ENCODE measurements around the gene ZNF467.

Gene ZNF467

DNA sequence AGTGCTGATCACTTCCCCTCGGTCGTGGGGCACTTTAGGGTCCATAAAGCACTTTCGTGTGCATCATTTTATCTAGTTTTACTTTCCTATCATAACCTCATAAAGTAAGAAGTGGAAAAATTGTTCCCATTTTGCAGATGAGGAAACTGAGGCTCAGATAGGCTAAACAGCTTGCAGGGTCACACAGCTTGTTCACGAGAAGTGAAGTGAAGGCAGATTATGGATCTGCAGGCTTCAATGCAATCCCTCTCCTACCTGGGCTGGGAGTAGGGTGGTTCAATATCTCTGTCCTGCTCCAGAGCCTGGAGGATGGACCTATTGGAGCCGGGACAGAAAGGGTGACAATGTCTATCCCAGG is 10.8 kb upstream of the ZNF467 start:
- DNase-seq, result no peak

DNA sequence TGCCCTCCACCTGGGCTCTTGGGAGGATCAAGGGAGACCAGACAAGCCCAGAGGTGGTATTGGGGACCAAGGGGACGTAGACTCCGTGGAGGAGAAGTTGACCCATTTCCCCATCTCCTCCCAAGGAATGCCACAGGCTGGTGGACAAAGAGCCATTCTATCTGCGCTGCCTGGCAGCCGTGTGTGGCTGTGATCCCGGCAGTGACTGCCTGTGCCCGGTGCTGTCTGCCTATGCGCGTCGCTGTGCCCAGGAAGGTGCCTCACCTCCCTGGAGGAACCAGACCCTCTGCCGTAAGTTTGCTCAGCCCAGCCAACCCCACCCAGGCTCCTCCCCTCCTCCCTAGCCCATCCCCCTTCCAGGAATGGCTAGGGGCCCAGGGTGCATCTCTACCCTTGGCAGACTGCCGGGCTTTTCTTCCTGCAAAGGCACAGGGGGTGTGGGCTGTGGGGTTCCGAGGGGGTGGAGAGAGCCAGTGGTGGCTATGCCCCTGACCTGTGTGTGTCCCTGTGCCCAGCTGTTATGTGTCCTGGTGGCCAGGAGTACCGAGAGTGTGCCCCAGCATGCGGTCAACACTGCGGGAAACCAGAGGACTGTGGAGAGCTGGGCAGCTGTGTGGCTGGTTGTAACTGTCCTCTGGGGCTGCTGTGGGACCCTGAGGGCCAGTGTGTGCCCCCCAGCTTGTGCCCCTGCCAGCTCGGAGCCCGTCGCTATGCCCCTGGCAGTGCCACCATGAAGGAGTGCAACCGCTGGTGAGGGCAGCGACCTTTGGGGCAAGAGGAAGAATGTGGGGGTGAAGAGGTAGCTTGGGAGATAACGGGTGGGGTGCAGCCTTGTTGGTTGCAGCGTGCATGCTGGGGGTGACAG is 10.2 kb upstream of the ZNF467 start:
- no peak for DNase-seq

DNA sequence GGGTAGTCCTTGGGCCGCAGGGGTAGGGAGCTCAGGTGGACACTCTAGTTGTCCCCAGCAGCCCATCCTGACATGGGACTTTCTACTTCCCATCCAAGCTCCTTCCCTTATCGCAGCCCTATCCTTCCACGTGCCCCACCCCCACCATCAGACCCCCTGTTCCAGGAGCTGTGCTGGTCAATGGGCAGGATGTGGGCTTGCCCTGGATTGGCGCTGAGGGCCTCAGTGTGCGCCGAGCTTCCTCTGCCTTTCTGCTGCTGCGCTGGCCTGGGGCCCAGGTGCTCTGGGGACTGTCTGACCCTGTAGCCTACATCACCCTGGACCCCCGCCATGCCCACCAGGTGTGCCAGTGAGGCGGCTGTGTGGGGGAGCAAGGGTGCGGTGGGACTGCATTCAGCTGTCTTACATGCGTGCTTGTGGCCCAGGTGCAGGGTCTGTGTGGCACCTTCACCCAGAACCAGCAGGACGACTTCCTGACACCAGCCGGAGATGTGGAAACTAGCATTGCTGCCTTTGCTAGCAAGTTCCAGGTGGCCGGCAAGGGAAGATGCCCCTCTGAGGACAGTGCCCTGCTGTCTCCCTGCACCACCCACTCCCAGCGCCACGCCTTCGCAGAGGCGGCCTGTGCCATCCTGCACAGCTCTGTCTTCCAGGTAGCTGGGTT is 9.4 kb upstream of the ZNF467 start:
- no peak for DNase-seq

DNA sequence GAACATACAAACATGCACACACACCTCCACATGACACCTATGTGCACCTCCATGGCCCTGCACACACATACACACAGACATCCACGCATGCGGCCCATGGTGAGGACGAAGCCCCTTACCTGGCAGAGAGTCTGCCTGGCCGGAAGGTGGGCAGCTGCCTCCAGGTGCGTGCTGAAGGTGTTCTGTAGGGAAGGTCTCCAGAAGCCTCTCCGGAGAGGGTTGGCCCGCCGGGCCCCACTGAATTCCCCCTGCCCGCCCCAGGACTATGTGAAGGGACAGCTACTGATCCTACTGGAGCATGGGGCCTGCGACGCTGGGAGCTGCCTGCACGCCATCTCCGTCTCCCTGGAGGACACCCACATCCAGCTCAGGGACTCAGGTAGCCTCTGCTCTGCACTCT is 8.5 kb upstream of the ZNF467 start:
- no peak for DNase-seq

DNA sequence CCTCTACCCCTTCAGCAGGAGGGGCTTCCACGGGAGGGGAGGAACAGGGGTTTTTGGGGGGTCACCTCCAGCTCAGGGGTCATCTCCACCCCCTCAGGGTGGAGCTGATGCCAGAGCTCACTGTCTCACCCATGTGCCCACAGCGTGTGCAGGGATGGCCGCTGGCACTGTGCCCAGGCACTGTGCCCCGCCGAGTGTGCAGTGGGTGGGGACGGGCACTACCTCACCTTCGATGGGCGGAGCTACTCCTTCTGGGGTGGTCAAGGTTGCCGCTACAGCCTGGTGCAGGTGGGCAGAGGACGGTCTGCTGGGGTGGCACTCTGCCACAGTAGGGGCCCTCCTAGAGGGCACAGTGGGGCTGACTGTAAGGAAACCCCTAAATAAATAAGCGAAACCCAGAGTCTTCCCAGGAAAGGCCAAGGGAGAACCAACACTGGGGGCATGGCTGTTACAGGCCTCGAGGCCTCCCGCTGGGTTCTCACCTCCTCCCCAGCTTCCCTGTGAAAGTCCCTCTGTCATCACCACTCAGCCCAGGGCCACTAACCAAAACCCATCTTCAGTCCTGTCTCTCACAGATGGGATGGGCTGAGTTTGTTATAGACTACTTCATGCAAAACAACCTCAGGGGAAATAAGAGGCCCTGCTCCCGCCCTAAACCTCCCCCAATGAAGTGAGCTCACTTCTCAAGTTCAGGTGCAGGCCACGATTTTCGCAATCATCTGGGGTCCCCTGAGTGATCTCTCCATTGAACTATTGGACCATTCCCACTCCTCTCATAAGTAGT is 7.4 kb upstream of the ZNF467 start:
- no peak for DNase-seq

DNA sequence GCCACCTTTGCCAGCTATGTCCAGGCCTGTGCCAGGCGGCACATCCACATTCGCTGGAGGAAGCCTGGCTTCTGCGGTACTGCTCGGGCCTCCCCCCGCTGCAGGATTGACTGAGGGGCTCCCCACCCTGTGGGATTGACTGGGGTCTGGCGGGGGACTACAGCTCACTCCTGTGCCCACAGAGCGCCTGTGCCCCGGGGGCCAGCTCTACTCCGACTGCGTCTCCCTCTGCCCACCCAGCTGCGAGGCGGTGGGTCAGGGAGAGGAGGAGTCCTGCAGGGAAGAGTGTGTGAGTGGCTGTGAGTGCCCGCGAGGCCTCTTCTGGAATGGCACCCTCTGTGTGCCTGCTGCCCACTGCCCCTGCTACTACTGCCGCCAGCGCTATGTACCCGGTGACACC is 6.7 kb upstream of the ZNF467 start:
- DNase-seq, result no peak

DNA sequence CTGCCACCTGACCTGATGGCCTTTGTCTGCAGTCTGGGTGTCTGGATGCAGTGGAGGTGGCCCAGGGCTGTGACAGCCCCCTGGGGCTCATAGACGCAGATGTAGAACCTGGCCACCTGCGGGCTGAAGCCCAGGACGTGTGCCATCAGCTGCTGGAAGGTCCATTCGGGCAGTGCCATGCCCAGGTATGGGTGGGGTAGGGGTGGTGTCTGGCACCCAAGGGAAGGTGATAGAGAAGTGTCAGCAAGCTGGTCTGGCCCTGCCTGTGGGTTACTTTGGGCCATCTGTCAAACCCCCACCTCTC is 6.1 kb upstream of the ZNF467 start:
- DNase-seq, result no peak

DNA sequence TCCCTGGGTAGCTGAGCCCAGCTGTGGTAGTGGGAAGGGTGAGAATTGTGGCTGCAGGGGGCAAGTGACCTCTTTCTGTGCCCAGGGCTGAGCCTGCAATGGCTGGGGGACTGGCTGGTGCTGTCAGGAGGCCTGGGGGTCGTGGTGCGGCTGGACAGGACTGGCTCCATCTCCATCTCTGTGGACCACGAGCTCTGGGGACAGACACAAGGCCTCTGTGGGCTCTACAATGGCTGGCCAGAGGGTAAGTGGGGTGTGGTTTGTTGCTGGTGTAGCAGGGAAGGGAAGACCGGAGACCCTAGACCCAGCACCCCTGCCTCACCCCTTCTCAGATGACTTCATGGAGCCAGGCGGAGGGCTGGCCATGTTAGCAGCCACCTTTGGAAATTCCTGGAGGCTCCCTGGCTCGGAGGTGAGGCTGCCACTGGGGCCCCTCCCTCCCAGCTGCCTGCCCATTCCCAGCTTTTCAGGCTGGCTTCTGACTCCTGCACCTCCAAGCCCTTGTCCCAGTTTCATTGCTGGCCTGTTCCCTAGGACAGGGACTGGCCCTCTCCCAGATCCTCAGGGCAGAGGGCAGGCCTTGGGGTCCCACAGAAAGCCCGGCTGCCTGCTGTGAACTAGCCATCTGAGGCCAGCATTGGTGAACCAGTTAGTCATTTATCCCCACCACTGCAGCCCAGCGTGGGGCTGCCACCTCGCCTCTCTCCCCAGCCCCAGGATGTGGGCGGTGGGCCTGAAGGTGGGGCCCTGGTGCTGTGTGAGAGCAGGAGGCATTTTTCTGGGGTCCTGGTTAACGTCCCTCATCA is 5.5 kb upstream of the ZNF467 start:
- DNase-seq, result no peak

DNA sequence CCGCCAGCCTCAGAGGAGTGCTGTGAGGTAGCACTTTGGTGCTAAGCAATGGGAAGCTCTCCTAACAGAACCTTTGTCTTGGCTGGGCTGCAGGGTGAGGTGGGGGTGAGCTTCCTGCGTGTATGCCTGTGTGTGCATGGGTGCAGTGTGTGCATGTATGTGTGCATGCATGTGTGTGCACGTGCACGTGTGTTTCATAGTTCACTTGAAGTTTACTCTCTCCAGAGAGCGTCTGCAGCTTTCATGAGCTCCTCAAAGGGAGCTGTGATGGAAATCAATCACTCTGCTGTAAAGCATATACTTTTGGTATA is 4.9 kb upstream of the ZNF467 start:
- no peak for DNase-seq

DNA sequence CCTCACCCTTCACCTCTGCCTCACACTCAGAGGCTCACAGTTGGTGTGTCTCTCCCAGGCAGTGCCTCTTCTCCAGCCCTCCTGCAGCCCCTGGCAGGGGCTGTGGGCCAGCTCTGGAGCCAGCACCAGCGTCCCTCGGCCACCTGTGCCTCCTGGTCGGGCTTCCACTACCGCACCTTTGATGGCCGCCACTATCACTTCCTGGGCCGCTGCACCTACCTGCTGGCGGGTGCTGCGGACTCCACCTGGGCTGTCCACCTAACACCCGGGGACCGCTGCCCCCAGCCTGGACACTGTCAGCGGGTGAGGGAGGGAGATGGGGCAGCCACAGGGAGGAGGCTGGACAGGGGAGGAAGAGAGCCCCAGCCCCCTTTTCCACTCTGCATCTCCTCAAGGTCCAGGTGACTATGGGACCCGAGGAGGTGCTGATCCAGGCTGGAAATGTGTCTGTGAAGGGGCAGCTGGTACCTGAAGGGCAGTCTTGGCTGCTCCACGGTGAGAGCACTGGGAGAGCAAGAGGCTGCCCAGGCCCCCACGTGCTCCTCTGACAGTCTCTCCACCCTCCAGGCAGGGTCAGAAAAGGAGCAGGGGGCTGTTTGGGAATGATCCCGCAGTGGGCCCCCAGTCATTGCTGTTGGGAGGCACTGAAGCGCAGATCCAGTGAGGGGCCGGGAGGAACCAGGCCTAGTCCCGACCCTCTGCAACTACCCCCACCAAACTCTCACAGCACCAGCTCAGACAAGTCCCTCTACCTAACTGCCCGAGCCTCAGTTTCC is 4.4 kb upstream of the ZNF467 start:
- DNase-seq, result no peak

DNA sequence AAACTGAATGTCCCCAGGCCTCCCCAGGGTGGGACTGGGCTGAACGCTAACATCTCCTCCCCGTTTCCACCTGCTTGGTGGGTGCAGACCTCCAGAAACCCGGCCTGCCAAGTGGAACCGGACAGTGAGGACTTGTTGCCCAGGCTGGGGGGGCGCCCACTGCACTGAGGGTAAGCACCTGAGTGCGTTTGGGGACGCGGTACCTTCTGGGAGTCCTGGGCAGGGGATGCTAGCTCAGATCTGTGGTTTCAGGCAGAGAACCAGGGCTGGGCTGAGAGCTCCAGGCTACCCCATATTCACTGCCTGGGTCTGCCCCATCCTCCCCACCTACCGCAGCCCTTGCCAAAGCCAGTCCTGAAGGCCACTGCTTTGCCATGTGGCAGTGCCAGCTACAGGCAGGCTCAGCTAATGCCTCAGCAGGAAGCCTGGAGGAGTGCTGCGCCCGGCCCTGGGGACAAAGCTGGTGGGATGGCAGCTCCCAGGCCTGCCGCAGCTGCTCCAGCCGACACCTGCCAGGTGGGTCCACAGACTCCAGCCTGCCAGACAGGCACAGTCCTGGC is 3.5 kb upstream of the ZNF467 start:
- DNase-seq, result no peak

DNA sequence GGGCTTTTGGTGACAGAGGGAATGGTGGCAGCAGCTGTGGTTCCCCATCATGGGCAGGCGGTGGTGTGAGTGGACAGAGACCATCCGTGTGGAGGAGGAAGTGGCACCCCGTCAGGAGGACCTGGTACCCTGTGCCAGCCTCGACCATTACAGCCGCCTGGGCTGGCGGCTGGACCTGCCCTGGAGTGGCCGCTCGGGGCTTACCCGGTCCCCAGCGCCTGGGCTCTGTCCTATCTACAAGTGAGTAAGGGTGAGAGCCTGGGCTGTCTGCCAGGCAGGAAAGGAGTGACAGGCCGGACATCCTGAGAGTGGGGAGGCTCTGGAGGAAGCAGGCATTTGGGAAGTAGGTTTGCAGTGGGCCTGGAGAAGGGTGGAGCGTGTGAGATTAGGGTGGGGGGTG is 2.9 kb upstream of the ZNF467 start:
- DNase-seq, result peak; percentile 59

DNA sequence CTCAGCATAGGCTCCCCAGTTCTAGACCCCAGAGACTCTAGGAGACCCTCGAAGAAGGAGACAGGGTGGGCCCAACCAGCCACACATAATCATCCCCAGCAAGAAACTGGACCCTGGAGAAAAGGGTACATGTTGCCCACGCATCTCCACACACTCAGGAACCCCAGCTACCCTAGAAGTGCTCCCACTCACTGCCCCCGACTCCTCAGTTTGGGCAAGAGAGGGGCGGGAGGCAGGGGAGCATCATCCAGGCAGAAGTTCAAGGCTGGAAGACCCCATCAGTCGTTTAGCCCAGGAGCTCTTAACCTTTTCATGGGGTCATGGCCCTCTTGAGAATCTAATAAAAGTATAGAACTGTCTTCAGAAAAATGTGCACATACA is 1.8 kb upstream of the ZNF467 start:
- DNase-seq, result no peak

DNA sequence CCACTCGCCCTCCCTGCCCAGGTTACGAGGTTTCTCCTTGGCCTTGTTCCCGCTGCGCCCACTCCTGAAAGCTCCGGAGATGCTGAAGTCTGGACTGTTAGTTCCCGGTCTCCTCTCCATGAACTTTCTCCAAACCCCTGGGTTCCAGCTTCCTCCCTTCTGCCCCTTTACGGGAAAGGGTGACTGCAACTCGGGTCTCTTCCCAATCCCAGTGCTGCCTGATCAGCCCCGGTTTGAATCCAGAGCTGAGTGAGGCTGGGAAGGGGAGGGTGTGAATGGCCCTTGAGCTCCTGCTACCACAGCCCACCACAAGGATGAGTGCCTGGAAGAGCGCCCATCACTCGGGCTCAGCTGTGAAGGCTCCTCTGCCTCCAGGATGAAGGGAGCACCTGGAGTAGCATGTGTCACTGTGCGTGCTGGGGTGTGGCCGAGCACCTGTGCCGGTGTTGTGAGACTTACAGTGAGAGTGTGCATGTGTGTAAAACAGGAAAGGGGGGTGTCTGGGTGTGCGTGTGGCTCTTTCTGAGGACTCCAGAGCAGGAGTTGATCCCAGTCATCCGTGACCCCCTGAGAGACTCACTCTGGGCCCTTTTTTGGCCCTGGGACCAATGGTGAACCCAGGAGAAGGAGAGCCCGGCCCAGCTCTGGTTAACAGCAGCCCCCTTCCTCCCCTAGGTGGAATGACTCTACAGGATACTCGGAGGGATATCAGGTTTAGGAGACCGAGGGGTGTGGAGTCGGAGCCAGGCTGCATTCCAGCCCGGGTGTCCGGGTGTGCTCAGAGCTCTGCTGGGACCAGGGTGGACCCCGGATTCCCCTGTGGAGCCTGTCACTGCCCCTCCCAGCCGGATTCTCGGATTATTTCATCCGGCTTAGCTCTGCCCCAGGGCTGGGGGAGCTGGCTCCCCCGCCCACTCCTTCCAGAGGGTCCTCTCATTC is 1.1 kb upstream of the ZNF467 start:
- peak; percentile 46 for DNase-seq

DNA sequence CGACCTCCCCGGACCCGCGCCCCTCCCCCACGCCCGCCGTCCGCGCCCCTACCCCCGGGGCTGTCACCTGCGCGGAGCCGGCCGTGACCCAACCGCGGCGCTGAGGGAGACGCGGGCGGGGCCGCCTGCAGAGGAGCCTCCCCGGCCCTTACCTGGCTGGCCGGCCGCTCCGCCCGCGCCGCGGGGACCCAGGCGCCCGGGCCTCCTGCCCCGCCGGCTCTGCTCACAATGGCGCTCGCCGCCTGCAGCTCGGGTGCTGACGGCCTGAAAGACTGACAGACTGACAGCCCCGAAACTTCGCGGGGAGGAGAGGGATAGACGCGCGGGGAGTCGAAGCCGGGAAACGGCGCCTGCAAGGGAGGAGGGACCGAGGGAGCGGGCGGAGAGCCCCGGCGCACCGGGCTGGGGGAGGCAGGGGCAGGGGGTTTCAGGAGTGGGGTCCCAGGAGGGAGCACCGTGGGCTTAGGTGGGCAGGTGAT is 393 bp downstream of the ZNF467 start:
- peak; percentile 50 for DNase-seq

DNA sequence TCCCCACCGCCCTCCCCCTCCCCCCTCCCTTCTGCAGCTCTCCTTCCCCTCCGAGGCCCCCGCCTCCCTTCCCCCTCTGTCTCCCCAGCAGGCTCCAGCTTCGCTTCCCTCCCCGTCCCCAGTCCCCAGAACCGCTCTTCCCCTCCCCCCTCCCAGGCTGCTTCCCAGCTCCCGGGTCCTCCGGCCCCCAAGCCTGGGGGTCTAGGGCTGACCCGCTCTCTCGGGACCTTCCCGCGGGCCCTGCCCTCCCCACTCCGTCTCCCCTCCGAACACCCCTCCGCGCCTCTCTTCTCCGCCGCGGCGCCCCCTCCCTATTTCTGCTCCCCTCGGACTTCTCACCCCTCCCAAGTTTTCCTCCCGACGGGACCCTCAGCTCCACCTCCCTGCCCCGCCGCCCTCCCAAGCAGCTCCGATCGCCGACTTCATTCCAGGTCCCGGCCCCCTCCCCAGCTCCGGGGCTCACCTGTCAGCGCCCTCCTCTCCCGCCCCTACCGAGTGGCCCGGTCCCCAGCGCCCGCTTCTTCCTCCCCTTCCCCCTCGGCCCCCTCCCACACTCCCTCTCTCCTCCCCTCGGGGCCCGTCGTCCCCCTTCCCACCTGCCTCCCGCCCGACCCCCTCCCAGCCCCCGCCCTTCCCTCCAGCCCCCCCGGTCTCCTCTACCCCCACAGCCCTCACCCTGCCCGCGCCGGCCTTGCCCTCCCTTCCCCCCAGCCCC is 990 bp downstream of the ZNF467 start:
- peak; percentile 52 for DNase-seq

DNA sequence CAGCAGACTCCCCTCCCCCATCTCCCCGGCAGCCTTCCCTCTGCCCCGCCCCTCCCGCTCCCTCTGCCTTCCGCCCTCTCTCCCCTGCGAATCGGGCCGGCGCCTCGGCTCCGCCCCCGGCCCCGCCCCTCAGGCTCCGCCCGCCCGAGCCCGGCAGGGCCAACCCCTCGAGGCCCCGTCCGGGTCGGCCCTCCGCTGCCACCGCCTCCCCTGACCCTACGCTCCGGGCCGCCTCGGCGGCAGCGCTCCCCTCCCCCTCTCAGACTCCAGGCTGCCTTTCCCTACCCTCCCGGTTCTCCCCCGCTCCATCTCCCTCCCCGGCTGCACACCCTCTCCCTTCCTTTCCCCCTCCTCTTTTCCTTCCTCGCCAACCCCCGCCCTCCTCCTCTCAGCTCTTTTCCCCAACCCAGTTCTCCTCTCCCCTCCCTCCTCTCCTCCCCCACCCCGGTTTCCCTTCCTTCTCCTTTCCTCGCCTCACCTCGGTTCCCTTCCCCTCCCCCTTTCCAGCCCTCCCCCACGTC is 1.6 kb downstream of the ZNF467 start:
- peak; percentile 95 for DNase-seq

DNA sequence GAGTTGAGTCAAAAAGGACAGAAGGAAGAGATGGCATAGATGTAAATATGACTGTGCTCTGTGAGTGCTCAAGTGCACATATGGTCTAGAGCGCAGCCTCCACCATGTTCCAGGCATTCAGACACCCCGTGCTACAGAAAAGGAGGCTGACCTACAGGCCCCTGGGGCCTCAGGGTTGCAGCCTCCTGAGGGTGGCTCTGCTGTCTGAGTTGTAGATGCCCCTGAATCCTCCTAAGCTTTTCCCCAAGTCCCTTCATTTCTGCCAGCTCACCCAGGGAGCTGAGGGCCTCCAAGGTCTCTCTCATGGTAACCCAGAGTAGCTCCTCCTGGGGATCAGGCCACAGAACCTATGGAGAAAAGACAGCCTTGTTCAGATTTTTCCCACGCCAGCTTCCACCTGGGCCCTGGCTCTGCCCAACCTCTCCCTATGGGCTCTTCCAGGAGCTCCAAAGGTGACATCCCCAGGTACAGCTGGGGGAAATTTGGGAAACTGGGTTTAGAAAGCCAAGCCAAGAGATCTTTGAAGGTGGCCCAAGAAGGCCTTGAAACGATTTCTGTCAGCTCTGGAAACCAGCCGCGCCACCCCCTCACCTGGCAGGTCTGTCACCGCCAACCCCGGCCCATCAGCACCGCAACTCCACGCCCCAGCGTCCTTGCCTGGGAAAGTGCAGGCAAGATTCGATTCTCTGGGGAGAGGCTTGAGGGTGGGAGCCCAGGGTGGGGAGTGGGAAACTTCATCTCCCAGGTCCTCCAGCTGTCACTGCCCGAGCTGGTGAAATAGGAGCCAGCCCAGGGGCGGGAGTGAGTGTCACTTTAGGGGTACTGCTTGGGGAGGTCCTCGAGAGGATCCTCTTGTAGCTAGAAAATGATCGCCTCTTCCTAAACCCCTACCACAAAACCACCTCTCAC is 2.4 kb downstream of the ZNF467 start:
- DNase-seq, result no peak

DNA sequence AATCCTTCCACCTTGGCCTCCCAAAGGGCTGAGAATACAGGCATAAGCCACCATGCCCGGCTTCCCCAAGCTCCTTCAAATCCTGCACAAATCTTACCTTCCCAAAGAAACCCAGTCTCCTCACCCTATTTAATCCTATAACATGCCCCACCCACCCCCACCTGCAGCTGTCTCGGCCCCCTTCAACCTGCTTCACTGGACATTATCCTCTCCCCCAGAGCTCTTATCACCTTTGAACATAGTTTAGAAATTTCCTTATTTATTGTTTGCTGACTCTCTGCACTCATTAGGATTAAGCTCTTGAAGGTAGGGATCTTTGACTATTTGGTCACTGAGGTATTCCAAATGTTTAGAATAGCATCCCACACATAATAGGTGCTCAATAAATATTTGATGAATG is 3.5 kb downstream of the ZNF467 start:
- DNase-seq, result no peak

Data from femur (tissue), 1 donor.